Adrenal gland (tissue), 12 donors: ENCODE results near the gene MINDY4. TPM values are rescaled to one million over a fixed set of nuclear protein-coding genes. Genes with fewer than 3 reads are reported as not detected.

Source experiments
- DNase-seq, 7 donors: peaks; one replicate each; pipeline ENCODE4 v3.0.0-alpha.2; 2019 to 2020
- H3K27ac ChIP-seq, 5 donors: fragments of 200-600 bp; sonication (generic) in 4 of 5; 1 replicate in 3 of 5; 2 replicates in 2 of 5; pipeline versions ENCODE4 v1.5.1 to v1.8.0; 2016 to 2020; ENCODE audit warnings: mild to moderate bottlenecking in 1 of 5
- H3K27me3 ChIP-seq: fragments of 200-600 bp; 2 replicates; pipeline ENCODE4 v1.8.0; 2021
- H3K36me3 ChIP-seq, 2 donors: fragments of 200-600 bp; replicated peaks in 1 of 2; 1 replicate in 1 of 2; 2 replicates in 1 of 2; pipeline versions ENCODE4 v1.5.1 to v1.8.0; 2018 to 2022
- H3K4me1 ChIP-seq, 2 donors: fragments of 200-600 bp; replicated peaks in 1 of 2; 1 replicate in 1 of 2; 2 replicates in 1 of 2; pipeline versions ENCODE4 v1.5.1 to v1.8.0; 2018 to 2021
- H3K4me3 ChIP-seq, 4 donors: fragments of 200-600 bp; sonication (generic) in 3 of 4; one replicate each; pipeline ENCODE4 v1.5.1; 2016 to 2018
- H3K9me3 ChIP-seq, 3 donors: fragments of 200-600 bp; sonication (generic) in 1 of 3; replicated peaks in 1 of 3; 1 replicate in 2 of 3; 2 replicates in 1 of 3; pipeline versions ENCODE4 v1.5.1 to v1.8.0; 2016 to 2021
- POLR2A ChIP-seq, 2 donors: fragments of 450-650 bp; IDR thresholded peaks; one replicate each; pipeline ENCODE4 v1.6.1; 2017; ENCODE audit warnings: antibody characterized with exemption in 2 of 2, mild to moderate bottlenecking in 2 of 2, moderate library complexity in 1 of 2
- WGBS, 4 donors: extraction: QIAGEN DNeasy Blood & Tissue Kit in 2 of 4; methylation state at CpG; one replicate each; pipeline versions ENCODE4 v1.1.5 to v1.1.7; 2013 to 2017; 5-methylcytosine and 5-hydroxymethylcytosine counted together
- intact Hi-C, 2 donors: fragments of 100-400 bp; cut with DNase I; formaldehyde crosslinking; loops; one replicate each; pipeline versions ENCODE4 v1.14.1 to v1.15.0; 2022 to 2023
- polyA plus RNA-seq, 3 donors: library from polyadenylated mRNA; stranded (reverse); fragments of 200-250 nt in 2 of 3; fragments of 350-450 nt in 1 of 3; fragmentation: Illumina TruSeq in 1 of 3; extraction: RNeasy Lipid Tissue Mini Kit (QIAGEN cat#74804) in 1 of 3; gene quantifications; one replicate each; pipeline ENCODE4 v1.2.3, GENCODE V29; 2013 to 2014
- total RNA-seq, 9 donors: library from RNA; depleted of rRNA in 4 of 9; stranded (reverse); fragments of >200 nt in 4 of 9; fragments of 120-200 nt in 1 of 9; fragmentation: NEBNext Ultra II Directional in 1 of 9; extraction: Animal tissue kit (Norgen Biotek cat#: 25700) in 1 of 9; gene quantifications; one replicate each; pipeline versions ENCODE4 v1.1.0 to v1.2.4, GENCODE V29; 2013 to 2023
- TF ChIP-seq, protein P1 (sequence below), 6 experiments: fragments of 450-650 bp in 4 of 6; fragments of 200-600 bp in 2 of 6; sonication (generic) in 1 of 6; IDR thresholded peaks; 1 replicate in 5 of 6; 2 replicates in 1 of 6; pipeline versions ENCODE4 v1.5.1 to v1.8.0; 2016 to 2021; ENCODE audit warnings: antibody characterized with exemption in 6 of 6, mild to moderate bottlenecking in 2 of 6, moderate library complexity in 1 of 6
- donor health status: healthy with polysubstance abuse.
- donor health status: Bipolar disorder and iron deficiency.
- donor health status: DM: yes; HTN: yes; CAD: no.
- donor health status: DM: no; HTN: no; CAD: no.
- donor health status: DM: no; HTN: no; CAD: no.
- donor health status: DM: yes; HTN: yes; CAD: no.

MINDY4 gene
- total and polyA plus RNA-seq, 12 donors: 4.8 to 19.9 (median 7.3) TPM

DNA sequence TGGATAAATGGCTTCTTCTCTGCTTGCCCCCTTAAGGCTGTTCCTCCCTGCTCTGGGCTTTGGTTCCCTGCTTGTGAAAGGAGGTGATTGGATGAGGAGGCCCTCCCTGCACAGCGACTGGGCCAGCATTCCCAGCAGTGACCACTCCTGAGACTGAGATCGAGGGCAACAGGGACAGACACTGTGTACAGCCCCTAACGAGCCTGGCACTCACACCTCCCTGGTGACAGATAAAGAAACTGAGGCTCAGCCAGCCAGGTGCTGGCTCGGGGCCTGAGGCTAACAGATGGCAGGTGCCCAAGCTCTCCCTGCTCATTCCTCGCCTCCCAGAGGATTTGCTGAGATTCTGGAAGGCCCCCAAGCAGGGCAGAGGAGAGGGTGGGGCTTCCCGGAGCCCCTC, 128.4 kb downstream of the MINDY4 start:
- H3K27me3 ChIP-seq: no peaks in the 10 kb centered on the region
- TF ChIP-seq, protein P1, sequence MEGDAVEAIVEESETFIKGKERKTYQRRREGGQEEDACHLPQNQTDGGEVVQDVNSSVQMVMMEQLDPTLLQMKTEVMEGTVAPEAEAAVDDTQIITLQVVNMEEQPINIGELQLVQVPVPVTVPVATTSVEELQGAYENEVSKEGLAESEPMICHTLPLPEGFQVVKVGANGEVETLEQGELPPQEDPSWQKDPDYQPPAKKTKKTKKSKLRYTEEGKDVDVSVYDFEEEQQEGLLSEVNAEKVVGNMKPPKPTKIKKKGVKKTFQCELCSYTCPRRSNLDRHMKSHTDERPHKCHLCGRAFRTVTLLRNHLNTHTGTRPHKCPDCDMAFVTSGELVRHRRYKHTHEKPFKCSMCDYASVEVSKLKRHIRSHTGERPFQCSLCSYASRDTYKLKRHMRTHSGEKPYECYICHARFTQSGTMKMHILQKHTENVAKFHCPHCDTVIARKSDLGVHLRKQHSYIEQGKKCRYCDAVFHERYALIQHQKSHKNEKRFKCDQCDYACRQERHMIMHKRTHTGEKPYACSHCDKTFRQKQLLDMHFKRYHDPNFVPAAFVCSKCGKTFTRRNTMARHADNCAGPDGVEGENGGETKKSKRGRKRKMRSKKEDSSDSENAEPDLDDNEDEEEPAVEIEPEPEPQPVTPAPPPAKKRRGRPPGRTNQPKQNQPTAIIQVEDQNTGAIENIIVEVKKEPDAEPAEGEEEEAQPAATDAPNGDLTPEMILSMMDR (IDR thresholded peaks at IDR 0.05): no peak
- TF ChIP-seq POLR2A (IDR thresholded peaks at IDR 0.05): no peak
- peaks cover 18 to 21% of the 10 kb centered on the region in 2 donors for H3K4me1 ChIP-seq
- no peak overlapping the region for H3K4me3 ChIP-seq
- WGBS, 4 donors: 63 to 79% (median 72%) methylated on average over 3 to 6 of the region's 6 CpGs
- DNase-seq: no peak
- H3K36me3 ChIP-seq: no peaks in the 10 kb centered on the region
- intact Hi-C loops: no loop called here
- no peaks in the 10 kb centered on the region for H3K9me3 ChIP-seq
- H3K27ac ChIP-seq: peak overlapping the region in 2 of 5 donors; percentile 30 to 57

DNA sequence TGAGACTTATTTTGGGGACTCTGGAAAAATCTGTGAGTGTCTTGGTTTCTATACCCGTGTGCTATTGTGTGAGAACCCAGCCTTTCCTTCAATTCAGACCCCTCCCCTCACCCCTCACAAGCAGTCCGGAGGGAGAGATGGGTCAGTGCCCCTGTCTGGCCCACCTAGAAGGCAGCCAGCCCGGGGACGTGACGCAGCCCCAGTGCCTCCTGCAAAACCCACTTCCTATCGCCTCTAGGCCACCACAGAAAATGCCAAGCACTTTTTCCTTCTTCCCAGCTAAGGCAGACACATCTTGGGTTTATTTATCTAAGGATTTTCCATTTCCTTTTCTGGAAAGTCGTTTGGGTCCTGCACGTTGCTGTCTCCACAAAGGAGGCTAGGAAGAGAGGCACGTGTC, 128.8 kb downstream of the MINDY4 start:
- TF ChIP-seq POLR2A (IDR thresholded peaks at IDR 0.05): no peak
- TF ChIP-seq, protein P1 (IDR thresholded peaks at IDR 0.05): no peak

GRCh38 chr7:30900803-30901362, 129.7 kb downstream of the MINDY4 start:
- Histone ChIP-seq H3K9me3 (no peaks in the 10 kb centered on the region), H3K27ac (peak overlapping the region in 2 of 5 donors; percentile 30 to 65), H3K4me1 (peaks cover 18 to 21% of the 10 kb centered on the region in 2 donors), H3K27me3 (no peaks in the 10 kb centered on the region), H3K36me3 (no peaks in the 10 kb centered on the region), H3K4me3 (no peak overlapping the region)
- intact Hi-C loops: no loop called here
- TF ChIP-seq, protein P1 (IDR thresholded peaks at IDR 0.05): no peak
- no peak for TF ChIP-seq POLR2A (IDR thresholded peaks at IDR 0.05)
- WGBS, 4 donors: 84 to 92% (median 88%) methylated on average over 6 to 11 of the region's 11 CpGs
- no peak for DNase-seq

More for the DNA sequence above, 128.8 kb downstream of the MINDY4 start:
- Histone ChIP-seq H3K4me3 (no peak overlapping the region), H3K27ac (peak overlapping the region in 2 of 5 donors; percentile 30 to 65), H3K27me3 (no peaks in the 10 kb centered on the region), H3K36me3 (no peaks in the 10 kb centered on the region), H3K9me3 (no peaks in the 10 kb centered on the region), H3K4me1 (peaks cover 18 to 21% of the 10 kb centered on the region in 2 donors)
- WGBS, 4 donors: 67 to 72% (median 70%) methylated on average over 6 to 9 of the region's 9 CpGs
- DNase-seq: no peak
- intact Hi-C loops: no loop called here

GRCh38 chr7:30901856-30902255, 130.6 kb downstream of the MINDY4 start:
- 84 to 90% (median 88%) methylated on average over 2 of the region's 2 CpGs for WGBS, 4 donors
- no peak for DNase-seq
- H3K4me3 ChIP-seq: no peak overlapping the region
- no peaks in the 10 kb centered on the region for H3K9me3 ChIP-seq
- intact Hi-C loops: no loop called here
- TF ChIP-seq, protein P1 (IDR thresholded peaks at IDR 0.05): no peak
- TF ChIP-seq POLR2A (IDR thresholded peaks at IDR 0.05): no peak
- H3K4me1 ChIP-seq: peaks cover 20 to 21% of the 10 kb centered on the region in 2 donors
- no peak overlapping the region for H3K27ac ChIP-seq
- H3K36me3 ChIP-seq: no peaks in the 10 kb centered on the region
- no peaks in the 10 kb centered on the region for H3K27me3 ChIP-seq
